NCI-H748 (cell line): ENCODE measurements around the gene UCHL1.

Experiments used
- DNase-seq: peaks from one replicate; lab custom pipeline; 2025; ENCODE audit not compliant: unreplicated experiment; lab: John Stamatoyannopoulos, UW

The UCHL1 gene

DNA sequence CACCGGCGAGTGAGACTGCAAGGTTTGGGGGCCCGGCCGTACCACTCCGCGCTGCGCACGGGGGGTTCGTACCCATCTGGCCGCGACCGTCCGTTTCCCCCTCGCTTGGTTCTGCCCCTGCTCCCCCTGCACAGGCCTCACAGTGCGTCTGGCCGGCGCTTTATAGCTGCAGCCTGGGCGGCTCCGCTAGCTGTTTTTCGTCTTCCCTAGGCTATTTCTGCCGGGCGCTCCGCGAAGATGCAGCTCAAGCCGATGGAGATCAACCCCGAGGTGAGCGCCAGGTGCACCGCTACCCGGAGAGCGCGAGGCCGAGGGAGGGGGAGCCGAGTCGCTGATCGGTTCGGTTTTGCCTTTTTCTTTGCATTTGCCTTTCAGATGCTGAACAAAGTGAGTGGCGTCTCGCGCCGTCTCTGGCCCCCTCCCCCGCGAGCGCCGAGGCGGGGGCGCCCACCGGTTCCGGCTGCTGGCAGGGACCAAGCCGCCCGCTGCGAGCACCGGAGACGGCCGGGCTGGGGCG lies at the start of gene UCHL1:
Gene UCHL1 (plus strand): TSS at position 189 of the 517 bp plus-strand sequence. CDS start 49 bp downstream, at position 238.
- peak; percentile 96 for DNase-seq

DNA sequence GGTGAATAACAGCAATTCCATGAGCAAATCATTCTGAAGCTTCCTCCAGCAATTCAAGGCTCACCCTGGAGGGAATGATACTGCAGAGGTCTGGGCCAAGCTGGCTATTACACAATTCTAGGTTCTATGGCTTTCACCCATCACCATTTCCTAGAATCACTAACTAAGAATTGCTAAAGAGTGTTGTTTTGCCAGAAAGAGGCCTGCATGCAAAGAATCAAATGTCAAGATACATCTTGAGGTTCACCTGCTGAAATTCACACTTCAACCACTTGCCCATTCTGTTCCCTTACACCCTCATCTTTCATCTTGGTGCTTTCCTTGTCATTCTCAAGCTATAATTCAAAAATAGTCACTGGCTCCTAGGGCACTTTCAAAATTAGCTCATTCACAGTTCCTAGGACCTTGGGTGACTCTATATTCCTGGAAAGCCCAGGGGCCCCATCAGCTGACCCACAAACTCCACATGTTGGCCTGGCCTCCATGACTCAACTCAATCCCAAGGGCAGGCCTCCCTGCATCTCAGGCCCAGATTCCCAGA lies 49.4 kb upstream of the UCHL1 start:
- no peak for DNase-seq

DNA sequence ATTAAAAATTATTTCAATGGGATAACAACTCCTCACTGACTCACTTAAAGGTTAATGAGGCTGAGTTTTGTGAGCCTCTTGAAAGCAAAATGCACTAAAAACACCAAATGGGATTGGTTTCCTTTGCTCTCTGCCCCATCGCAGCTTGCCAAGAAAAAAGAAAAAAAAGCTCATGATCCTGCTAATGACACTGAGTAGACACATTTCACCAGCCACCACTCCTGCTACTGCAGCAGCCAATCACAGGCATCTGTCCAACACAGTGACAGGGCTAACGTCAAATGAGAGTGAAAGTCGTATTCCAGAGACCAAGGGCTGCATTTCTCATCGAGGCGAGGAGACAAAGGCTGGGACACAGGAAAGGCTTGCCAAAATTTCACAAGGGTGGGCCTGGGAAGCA lies 47.5 kb upstream of the UCHL1 start:
- no peak for DNase-seq

DNA sequence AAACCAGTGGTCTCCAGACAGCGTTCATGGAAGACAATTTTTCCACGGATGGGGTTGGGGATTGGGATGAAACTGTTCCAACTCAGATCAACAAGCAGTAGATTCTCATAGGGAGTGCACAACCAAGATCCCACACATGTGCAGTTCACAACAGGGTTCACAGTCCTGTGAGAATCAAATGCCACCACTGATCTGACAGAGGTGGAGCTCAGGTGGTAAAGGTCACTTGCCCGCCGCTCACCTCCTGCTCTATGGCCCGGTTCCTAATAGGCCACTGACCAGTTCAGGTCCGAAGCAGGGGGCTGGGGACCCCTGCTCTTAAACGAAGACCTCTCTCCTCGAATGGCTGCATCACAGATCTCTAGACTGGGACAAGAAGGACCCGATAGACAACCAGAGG lies 46.8 kb upstream of the UCHL1 start:
- DNase-seq: no peak

DNA sequence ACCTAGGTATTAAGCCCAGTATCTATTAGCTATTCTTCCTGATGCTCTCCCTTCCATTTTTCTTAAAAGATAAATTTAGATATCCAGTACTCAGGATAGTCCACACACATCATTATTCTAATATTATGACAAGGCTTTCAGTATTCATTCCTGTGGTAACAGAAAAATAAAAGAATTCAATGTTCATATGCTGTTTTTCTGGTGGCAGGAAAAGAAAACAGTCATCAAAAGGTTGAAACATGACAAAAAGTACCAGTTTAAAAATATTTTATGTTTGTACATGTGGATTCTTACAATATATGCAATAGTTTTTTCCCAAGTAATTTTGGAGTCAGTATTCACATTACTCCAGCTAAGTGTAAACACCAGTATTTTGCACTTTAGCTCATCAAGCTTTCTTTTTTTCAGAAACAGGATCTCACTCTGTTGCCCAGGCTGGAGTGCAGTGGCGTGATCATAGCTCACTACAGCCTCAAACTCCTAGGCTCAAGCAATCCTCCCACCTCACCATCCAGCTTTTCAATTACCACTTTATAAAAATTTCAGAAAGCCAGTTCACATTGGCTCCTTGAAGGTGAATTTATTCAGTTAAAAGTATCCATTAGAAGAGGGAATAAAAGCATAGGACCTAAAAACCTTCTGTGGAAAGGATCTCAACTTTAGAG lies 44.6 kb upstream of the UCHL1 start:
- no peak for DNase-seq

DNA sequence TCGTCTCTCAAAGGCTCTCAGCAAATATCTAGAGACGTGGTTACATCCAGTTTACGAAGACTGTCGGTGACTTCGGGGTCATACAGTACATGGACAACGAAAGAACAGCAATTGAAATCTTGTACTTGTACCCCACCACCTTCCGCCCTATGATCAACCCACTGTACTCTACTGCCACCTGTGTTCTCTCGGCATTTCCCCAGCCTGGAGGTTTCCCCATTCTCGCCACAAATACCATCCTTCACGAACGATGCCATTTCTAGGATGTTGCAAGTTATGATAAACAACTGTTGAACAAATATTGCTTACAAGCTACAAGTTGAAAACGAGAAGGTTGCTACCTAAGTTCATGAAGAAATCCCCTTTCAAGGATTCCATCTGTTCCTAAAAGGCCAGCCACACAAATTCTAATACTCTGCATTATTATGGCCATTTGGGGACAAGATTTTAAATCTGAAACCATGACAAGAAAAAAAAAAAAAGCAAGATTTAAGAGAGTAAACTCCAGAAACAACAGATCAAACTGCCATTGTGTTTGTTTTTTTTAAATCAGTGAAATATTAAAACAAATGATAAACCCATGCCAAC lies 44.0 kb upstream of the UCHL1 start:
- DNase-seq: peak; percentile 62

DNA sequence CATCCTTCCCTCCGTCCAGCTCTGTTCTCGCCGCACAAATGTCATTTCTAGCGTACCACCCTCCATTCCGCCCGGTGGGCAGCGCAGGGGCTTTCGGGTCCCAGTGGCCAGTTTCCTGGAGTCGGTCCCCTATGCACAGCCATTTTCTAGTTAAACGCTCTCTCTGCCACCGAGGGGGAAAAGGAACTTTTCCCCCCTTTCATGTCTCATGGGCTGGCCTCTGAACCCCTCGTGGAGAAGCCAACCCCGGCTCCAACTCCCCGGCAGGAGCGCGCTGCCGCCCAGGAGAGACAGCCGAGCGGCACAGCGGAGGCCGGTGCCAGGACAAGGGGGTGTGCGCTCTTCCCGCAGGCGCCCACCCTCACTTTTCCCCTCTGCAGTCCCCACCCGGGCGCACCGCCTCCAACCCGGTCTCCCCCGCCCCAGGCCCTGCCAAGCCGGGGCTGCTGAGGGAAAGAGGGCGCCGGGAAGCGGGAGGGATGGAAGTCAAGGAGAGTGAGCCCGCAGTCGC lies 43.0 kb upstream of the UCHL1 start:
- DNase-seq: peak; percentile 65

DNA sequence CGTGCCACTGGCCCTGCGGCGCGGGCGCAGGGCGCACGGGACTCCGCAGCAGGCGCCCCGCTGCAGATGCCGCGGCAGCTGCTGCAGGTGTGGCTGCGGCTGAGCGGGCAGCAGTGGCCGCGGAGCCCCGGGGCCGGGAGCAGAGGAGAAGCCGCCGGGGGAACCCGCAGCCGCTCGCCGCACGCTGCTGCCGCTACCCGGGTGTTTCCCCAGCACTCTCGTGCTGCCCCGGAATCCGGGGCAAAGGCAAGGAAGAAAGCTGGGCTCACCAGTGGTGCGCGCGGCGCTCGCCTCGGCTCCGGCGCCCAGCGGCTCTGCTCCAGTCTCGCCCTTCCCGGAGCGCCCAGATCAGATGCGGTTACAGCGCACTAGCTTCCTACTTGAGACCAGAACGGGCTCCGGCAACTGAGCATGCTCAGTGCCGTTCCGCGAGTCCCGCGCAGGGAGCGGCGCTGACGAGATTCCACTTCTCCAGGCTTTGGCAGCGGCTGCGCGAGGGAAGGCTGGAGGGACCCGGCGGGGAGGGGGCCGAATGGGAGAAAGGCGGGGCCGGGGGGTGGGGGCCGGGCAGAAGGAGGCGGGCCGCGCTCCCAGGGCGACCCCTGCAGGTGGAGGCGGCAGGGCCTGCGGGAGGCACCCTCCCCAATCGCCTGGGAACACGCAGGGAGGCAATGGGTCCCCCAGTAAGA lies 42.4 kb upstream of the UCHL1 start, which contains the start of gene APBB2:
Gene APBB2 (minus strand): TSS at position 407 of the 689 bp plus-strand sequence. CDS start 181,288 bp downstream, outside the sequence.
- peak; percentile 95 for DNase-seq

DNA sequence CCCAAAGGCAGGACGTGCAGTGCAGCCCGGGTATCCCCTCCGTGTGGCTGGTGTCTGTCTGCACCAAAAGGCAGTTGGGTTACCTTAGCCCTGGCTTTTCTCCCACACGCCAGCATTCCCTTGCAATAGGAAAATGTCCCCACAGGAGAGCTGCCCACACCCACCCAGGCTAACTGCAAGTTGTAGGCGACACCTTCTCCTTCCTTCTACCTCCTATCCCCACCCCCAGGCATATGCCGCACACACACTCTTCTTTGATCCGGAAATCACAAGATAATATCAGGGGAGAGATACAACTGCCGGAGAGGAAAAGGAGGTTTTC lies 41.9 kb upstream of the UCHL1 start:
- no peak for DNase-seq

DNA sequence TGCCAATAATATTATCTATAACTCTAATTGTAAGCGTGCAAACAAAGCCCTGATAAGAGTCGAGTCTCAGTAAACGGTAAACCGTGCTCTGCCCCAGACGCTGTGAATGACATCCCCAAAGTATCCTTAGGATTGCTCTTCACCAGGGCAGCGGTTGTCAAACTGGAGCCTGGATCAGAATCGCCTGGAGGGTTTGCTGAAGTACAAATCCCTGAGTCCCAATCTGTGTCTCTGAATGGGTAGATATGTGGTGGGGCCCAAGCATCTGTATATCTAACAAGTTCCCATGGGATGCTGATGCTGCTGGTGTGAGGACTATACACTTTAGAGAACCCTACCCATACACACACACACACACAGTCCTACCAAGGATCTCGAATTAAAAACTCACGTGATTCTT lies 41.6 kb upstream of the UCHL1 start:
- no peak for DNase-seq

DNA sequence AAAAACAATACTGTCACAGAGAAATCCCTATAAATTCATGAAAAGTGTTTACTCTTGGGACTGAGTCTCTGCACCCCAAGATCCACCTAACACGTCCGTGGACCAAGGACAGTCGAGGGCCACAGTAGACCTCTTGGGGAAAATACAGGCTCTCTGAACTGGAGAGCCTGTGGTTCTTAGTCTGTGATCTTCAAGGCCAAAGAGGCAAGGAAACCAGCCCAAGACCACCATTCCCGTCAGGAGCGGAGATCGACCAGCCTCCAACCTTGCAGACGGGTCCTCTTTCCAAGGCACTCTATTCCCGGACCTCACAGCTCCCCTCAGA lies 40.8 kb upstream of the UCHL1 start:
- DNase-seq: no peak

DNA sequence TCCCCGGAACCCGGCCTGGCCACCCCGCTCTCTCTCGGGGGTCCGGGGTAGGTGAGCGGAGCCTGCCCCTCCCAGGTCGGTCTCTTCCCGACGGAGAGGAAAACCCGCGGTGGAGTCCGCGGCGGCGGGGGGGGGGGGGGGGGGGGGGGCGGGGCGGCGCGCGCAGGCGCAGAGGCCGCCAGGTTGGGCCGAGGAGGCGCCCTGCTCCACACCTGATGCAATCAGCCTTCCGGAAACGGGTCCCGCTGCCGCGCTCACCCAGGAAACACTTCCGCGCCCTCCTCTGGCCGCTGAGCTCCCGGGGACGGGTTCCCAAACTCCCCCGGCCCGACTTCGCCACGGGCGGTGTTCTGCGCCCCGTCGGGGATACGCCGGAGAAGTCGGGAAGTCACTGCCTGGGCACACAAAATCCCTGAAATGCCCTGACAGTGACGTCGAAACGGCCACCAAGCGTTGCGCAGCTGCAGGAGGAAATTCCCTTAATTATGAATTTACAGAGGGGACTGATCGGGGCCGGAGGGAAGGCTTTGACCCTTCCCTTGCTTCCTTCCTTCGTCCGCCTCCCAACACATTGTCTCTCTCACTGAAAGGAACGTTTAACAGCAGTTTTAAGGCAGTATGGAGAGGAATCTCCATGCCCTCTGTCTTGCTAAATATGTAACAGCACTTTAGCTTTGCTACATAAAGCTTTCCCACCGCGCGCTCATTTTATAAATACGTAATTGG lies 40.3 kb upstream of the UCHL1 start:
- DNase-seq: peak; percentile 86

DNA sequence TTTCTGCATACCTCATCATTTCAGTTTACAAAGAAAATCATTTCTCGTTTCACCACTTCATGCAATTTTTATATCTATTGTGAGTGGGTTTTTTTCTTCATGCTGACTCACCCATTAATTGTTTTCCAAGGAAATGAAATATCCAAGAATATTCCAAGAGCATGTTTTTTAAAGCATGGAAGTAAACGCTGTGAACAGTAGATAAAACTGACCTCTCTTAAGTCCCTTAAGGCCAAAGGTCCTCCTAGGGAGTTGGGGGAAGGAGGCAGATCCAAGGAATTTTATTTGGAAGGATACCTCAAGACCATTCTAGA lies 39.8 kb upstream of the UCHL1 start:
- no peak for DNase-seq

DNA sequence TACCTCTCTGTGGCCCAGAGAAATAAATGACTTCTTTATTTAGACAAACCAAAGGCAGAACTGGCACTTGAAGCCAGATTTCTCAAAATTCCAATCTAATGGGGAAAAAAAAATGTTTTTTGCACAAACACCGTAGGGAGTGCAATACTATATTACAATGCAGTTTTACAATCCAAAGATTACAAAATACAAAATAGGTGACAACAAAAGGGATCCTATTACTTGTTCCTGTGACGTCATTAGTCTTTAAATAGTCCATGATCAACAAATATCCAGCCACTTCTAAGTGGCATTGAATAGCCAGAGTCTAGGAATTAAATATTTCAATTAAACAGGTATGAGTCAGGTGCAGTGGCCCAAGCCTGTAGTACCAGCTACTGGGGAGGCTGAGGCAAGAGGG lies 39.4 kb upstream of the UCHL1 start:
- peak; percentile 2 for DNase-seq

DNA sequence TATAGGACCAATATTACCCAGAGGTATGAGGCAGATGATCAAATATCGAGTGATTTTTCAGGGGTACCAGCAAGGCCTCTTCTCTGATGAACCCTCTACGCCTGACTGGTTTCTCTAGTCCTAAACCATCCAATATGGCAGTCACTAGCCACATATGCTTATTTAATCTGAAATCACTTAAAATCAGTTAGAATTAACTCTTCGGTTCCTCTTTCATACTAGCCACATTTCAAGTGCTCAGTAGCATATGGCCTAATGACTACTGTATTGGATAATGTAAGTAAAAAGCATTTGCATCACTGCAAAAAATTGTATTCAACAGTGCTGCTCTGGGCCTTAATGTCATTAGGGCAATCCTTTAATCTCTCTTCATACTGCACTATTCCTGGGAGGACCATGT lies 38.0 kb upstream of the UCHL1 start:
- DNase-seq: no peak

DNA sequence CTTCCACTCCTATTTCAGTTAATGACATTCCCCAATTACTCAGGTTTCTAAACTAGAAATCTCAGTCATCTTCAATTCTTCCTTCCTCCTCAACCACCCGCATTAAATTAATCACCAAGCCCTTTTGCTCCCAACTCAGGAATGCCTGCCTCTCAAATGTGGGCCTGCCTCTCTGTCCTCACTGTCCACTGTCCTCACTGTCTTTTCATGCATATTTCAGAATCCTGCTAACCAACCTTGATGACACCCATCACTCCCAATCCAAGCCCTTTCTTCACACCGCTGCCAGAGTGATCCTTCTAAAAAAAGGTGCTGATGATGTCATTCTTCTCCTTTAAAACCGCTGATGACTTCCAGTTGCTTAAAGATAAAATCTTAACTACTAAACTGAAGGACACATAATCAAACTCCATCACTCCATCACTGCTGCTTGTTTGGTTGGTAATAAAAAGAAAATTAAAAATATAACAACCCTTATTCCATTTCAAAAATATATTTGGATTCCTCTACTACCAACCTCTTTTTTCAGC lies 37.2 kb upstream of the UCHL1 start:
- DNase-seq: no peak

DNA sequence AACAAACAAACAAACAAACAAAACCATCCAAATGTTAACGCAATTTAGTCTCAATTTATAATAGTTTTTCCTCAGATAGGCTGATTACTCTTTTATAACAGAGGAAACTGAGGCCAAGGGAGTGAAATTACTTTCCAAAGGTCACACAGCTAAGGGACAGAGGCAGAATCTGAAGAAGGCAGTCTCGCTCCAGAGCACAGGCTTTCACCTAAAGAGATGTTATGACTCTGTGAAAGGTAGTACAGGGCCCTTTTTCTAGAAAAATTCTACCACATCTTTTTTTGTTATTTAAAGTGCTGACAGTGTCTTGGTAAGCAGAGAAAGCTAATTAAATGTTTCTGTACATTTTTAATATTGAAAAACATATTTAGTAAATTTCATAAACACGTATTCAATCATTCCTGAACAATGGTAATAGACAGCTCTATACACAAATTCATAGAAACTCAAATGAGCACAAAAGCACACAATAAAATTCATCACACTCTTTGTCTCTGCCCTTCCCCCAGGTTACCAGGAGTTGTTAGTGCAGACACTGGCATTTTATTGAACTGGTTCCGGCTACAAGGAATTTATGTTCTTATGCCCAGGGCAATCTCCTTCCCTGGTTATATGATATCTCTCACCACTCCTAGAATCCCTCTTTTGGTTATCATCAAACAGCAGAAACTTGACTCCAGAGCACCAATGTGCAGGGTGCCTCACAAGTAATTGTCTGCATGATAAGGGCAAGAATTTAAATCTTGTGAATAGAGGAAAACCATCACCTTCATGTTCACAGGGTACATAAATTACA lies 34.7 kb upstream of the UCHL1 start:
- no peak for DNase-seq

DNA sequence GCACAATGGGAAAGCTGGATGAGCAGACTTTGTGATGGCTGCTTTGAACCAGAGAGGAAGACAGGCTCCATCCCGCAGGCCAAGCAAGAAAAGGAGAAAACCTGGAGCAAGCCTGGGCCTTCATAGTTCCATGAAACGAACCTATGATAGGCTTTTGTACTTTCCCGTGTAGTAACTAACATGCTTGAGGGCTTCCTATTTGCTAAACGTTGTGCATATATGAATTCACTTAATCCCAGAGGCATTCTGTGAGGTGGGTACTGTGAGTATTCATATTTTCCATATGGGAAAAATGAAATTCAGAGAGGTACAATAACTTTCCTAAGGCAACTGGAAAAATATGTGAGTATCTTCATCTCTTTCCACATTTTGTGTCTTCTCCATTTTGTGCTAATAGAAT lies 28.8 kb upstream of the UCHL1 start:
- no peak for DNase-seq

DNA sequence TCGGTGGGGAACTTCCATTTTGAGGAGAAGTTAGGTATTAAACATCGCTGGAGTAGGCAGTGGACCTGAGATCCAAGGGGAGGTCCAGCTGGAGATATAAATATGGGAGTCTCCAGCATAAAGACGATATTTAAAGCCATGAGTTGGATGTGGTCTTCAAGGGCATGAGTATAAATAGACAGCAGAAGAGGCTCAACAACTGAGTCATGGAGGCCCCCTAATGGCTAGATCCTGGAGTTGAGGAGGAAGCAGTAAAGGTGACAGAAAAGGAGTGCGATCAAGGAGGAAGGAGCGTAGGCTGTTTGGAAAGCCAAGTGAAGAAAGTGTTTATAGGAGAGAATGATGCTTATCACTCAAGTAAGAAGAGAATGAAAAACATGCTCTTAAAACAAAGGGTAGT lies 24.3 kb upstream of the UCHL1 start:
- no peak for DNase-seq

DNA sequence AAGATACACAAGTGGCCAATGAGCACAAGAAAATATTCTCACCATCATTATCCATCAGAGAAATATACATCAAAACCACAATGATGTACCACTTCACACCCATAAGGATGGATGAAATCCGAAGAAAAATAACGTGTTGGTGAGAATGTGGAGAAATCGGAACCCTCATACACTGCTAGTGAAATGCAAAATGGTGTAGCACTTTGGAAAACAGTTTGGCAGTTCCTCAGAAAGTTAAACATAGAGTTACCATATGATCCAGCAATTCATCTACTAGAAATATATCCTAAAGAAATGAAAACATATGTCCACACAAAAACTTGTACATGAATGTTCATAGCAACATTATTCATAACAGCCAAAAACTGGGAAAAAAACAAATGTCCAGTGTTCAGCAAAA lies 23.9 kb upstream of the UCHL1 start:
- no peak for DNase-seq
